ENCODE measurements around the gene ANKRD34B.

Gene ANKRD34B

DNA sequence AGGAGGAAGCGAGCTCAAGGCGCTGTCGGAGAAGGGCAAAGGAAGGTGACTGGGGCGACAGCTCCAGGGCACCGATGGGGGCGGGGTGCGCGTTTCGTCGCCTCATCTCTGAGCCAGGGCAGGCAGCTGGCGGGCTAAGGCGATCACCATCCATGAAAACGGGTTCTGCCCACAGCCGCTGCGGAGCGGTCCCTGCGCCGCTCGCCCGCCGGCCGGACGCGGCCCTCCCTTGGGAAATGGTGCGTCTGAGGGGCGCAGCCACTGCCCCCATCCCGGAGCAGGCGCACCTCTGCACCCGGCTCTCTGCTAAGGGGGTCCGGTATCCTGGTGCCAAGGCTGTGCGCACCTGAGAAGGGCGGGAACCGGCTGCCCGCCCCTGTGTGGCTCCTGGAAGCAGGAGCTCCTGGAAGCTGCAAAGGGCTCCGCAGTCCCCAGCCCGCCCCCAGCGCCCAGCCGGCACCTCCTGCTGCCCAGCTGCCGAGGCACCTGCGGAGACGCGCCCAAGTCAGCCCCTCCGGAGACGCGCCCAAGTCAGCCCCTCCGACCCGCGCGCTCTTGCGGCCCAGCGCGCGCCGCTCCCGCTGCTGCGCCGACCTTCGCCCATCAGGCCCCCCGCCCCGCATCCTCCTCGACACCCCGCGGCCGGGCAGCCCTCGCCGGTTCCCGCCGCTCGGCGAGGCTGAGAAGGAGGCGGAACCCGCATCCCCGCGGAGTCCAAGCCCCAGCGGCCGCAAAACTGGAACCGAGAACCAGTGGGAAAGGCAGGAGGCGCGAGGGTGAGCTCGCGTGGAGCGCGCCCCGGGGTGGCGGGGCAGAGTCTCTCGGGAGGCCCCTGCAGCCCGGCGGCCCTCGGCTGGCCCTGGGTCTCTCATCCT is 757 bp downstream of the ANKRD34B start:
- H3K27ac ChIP-seq, result no peak overlapping the region
- TF ChIP-seq ZFX (IDR thresholded peaks at IDR 0.05), result no peak
- TF ChIP-seq, protein P1, sequence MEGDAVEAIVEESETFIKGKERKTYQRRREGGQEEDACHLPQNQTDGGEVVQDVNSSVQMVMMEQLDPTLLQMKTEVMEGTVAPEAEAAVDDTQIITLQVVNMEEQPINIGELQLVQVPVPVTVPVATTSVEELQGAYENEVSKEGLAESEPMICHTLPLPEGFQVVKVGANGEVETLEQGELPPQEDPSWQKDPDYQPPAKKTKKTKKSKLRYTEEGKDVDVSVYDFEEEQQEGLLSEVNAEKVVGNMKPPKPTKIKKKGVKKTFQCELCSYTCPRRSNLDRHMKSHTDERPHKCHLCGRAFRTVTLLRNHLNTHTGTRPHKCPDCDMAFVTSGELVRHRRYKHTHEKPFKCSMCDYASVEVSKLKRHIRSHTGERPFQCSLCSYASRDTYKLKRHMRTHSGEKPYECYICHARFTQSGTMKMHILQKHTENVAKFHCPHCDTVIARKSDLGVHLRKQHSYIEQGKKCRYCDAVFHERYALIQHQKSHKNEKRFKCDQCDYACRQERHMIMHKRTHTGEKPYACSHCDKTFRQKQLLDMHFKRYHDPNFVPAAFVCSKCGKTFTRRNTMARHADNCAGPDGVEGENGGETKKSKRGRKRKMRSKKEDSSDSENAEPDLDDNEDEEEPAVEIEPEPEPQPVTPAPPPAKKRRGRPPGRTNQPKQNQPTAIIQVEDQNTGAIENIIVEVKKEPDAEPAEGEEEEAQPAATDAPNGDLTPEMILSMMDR (conservative IDR thresholded peaks at IDR 0.05), result no peak

- no peak overlapping the region for H3K27ac ChIP-seq
- TF ChIP-seq, protein P1 (conservative IDR thresholded peaks at IDR 0.05), result no peak
- no peak for TF ChIP-seq ZFX (IDR thresholded peaks at IDR 0.05)
Observed at GRCh38 chr5:80568251-80568650, 1.8 kb downstream of the ANKRD34B start.

GRCh38 chr5:80566711-80567259 is 3.3 kb downstream of the ANKRD34B start:
- no peak overlapping the region for H3K27ac ChIP-seq
- no peak for TF ChIP-seq ZFX (IDR thresholded peaks at IDR 0.05)
- TF ChIP-seq, protein P1 (conservative IDR thresholded peaks at IDR 0.05), result no peak

DNA sequence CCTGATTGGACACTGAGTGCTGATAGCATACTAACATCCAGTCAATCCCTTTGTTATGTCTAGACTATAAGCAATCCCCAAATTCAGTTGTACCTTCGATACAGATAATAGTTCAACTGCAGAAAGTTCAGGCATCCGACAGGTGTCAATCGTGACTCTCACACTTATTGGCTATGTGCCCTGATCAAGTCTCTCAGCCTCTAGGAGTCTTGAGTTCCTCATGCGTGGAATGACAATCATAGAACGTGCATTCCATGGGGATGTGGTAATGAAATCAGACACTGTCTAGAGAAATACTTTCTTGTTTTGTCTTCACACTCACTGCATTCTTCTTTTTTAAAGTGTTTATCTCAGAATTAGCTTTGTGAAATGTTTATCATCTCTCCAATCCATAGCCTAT is 4.8 kb downstream of the ANKRD34B start:
- no peak for TF ChIP-seq ZFX (IDR thresholded peaks at IDR 0.05)
- TF ChIP-seq, protein P1 (conservative IDR thresholded peaks at IDR 0.05), result no peak

GRCh38 chr5:80559244-80559643 is 10.8 kb downstream of the ANKRD34B start:
- no peak overlapping the region for H3K27ac ChIP-seq
- TF ChIP-seq, protein P1 (conservative IDR thresholded peaks at IDR 0.05), result no peak
- TF ChIP-seq ZFX (IDR thresholded peaks at IDR 0.05), result no peak

More for the DNA sequence above, 4.8 kb downstream of the ANKRD34B start:
- H3K27ac ChIP-seq, result no peak overlapping the region

GRCh38 chr5:80555099-80555498 is 15.0 kb downstream of the ANKRD34B start:
- no peak overlapping the region for H3K27ac ChIP-seq
- TF ChIP-seq, protein P1 (conservative IDR thresholded peaks at IDR 0.05), result no peak
- TF ChIP-seq ZFX (IDR thresholded peaks at IDR 0.05), result no peak

DNA sequence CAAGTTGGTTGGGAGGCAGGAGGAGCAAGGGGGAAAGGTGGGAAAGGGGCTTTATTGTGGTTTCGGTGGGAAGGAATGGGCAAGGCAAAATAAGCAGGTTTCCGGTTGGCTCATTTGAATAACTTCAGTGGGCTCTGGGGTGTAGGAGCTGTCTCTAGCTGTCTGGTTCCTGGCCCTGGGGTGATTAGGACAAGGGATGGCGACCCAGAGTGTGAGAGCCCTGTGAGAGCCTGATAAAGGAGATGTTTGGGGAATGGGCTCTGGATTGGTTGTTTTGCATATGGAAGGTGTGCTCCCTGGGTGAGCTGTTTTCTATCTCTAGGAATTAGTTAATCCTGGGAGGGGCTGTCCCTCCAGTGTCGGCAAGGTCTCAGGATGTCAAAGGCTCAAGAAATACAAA is 15.4 kb downstream of the ANKRD34B start:
- TF ChIP-seq, protein P1 (conservative IDR thresholded peaks at IDR 0.05), result no peak
- no peak for TF ChIP-seq ZFX (IDR thresholded peaks at IDR 0.05)
- H3K27ac ChIP-seq, result no peak overlapping the region

All from C4-2B (cell line).